Panc1 (cell line): ENCODE results near the gene RIPPLY3. TPM values are rescaled to one million over a fixed set of nuclear protein-coding genes. Genes with fewer than 3 reads are reported as not detected.

Experiments
- ATAC-seq: fragments of 200-7000 bp; cut with Tn5 transposase; 2 replicates; pipeline ENCODE4 v1.9.1; 2020; ENCODE audit warnings: mild to moderate bottlenecking, moderate library complexity
- BruUV-seq: library from RNA; stranded (reverse); fragments of 400-500 nt; replicated peaks from 2 replicates; lab custom pipeline; 2021; lab: Mats Ljungman, UMichigan
- CTCF ChIA-PET: fragments of 300-600 bp; sonication (Branson Sonifier 250); formaldehyde crosslinking; loops from one replicate; lab custom pipeline; 2022; ENCODE audit warnings: antibody characterized with exemption; lab: Charles Lee
- POLR2A ChIA-PET: fragments of 300-600 bp; sonication (Branson Sonifier 250); formaldehyde crosslinking; loops from one replicate; lab custom pipeline; 2022; ENCODE audit warnings: antibody characterized with exemption; lab: Charles Lee
- DNase-seq: peaks from one replicate; pipeline ENCODE4 v3.0.0-alpha.2; 2010; ENCODE audit warnings: low read depth, low spot score
- H3K27ac ChIP-seq: 2 replicates; pipeline ENCODE4 v1.5.1; 2011; ENCODE audit warnings: mild to moderate bottlenecking, low read length, inconsistent platforms
- H3K27me3 ChIP-seq: fragments of 200-500 bp; sonication (Bioruptor generic); 2 replicates; pipeline ENCODE4 v1.6.0; 2014; ENCODE audit warnings: low read length, inconsistent platforms; ENCODE audit not compliant: control insufficient read depth, insufficient read depth
- H3K36me3 ChIP-seq: fragments of 200-500 bp; sonication (Bioruptor generic); 2 replicates; pipeline ENCODE4 v1.5.1; 2014; ENCODE audit warnings: inconsistent platforms, mild to moderate bottlenecking, low read length, moderate library complexity; ENCODE audit not compliant: control insufficient read depth, insufficient read depth
- H3K4me1 ChIP-seq: 2 replicates; pipeline ENCODE4 v1.5.1; 2011; ENCODE audit warnings: inconsistent platforms, mild to moderate bottlenecking, low read length, moderate library complexity; ENCODE audit not compliant: control insufficient read depth, insufficient read depth
- H3K4me3 ChIP-seq, 2 experiments: 2 replicates each; pipeline ENCODE4 v1.5.1; 2011 to 2012; ENCODE audit warnings: low read depth in 2 of 2, low read length in 2 of 2, mild to moderate bottlenecking in 2 of 2, inconsistent platforms in 1 of 2, moderate library complexity in 1 of 2
- H3K9me3 ChIP-seq: fragments of 200-500 bp; sonication (Bioruptor generic); 2 replicates; pipeline ENCODE4 v1.5.1; 2014; ENCODE audit warnings: low read depth, mild to moderate bottlenecking, inconsistent platforms, low read length, moderate library complexity; ENCODE audit not compliant: control insufficient read depth, insufficient read depth
- CTCF ChIP-seq: fragments of 450-650 bp; IDR thresholded peaks from 2 replicates; pipeline ENCODE4 v1.5.1; 2017; ENCODE audit warnings: mild to moderate bottlenecking
- POLR2AphosphoS5 ChIP-seq: IDR thresholded peaks from 2 replicates; pipeline ENCODE4 v1.6.1; 2012; ENCODE audit warnings: mild to moderate bottlenecking, low read depth, low read length, moderate library complexity
- REST ChIP-seq, 2 experiments: IDR thresholded peaks; 2 replicates each; pipeline ENCODE4 v1.6.1; 2011 to 2012; ENCODE audit warnings: low read depth in 2 of 2, control low read depth in 1 of 2, low read length in 1 of 2, mild to moderate bottlenecking in 1 of 2, moderate library complexity in 1 of 2; ENCODE audit not compliant: insufficient read depth in 1 of 2
- SIN3A ChIP-seq: IDR thresholded peaks from 2 replicates; pipeline ENCODE4 v1.6.1; 2012; ENCODE audit warnings: low read depth, mild to moderate bottlenecking, low read length, moderate library complexity, borderline replicate concordance; ENCODE audit not compliant: insufficient read depth
- TCF7L2 ChIP-seq: IDR thresholded peaks from 2 replicates; pipeline ENCODE4 v1.6.1; 2011; ENCODE audit warnings: mild to moderate bottlenecking, low read depth, low read length, inconsistent platforms
- in situ Hi-C: cut with HindIII; loops from 2 replicates; pipeline ENCODE4 v1.10.0; 2016; ENCODE audit warnings: low sequenced_read_pairs, low pct_unique_long_range_greater_than_20kb
- intact Hi-C: fragments of 100-400 bp; cut with micrococcal nuclease; formaldehyde crosslinking; loops from one replicate; pipeline ENCODE4 v1.10.0; 2022; ENCODE audit not compliant: unreplicated experiment
- total RNA-seq: library from RNA; stranded (reverse); gene quantifications from one replicate; pipeline ENCODE4 v1.2.1, GENCODE V29; 2021; ENCODE audit not compliant: unreplicated experiment

The RIPPLY3 gene
- total RNA-seq, 1 experiment from 2014 or later: 1.2 TPM

GRCh38 chr21:37009740-37010341, 3.3 kb downstream of the RIPPLY3 start:
- intact Hi-C loops: loop anchor here (10.0 kb wide), 1 partner anchor 65 kb away; the partner anchor contains the start of genes PIGP and TTC3
- DNase-seq (peak; percentile 71), ATAC-seq (peak; percentile 98)
- ChIA-PET POLR2A (no interaction called here), CTCF (interaction anchor here (0.5 to 1.1 kb wide), 4 partner anchors 17 to 582 kb away, joined by 3 to 6 read pairs (median 4); no protein-coding TSS in a partner anchor)
- no peaks in the 10 kb centered on the region for H3K9me3 ChIP-seq
- TF ChIP-seq CTCF (peak; percentile 92), TCF7L2 (no peak), SIN3A (no peak), REST (IDR thresholded peaks at IDR 0.05; ENCODE audit: insufficient read depth in 1 of 2, low read depth in 2 of 2, low read length in 1 of 2) (no peak), POLR2AphosphoS5 (no peak)
- peak overlapping the region; percentile 33 to 61 for H3K4me3 ChIP-seq
- peak overlapping the region; percentile 70; the same call in 1 of the 2 replicates for H3K27ac ChIP-seq
- H3K36me3 ChIP-seq: no peaks in the 10 kb centered on the region
- in situ Hi-C loops: no loop called here
- no TSS peak for BruUV-seq
- H3K27me3 ChIP-seq: no peaks in the 10 kb centered on the region
- no peaks in the 10 kb centered on the region; the same call in 1 of the 2 replicates for H3K4me1 ChIP-seq

GRCh38 chr21:37017951-37018679, 11.6 kb downstream of the RIPPLY3 start:
- POLR2A ChIA-PET: no interaction called here
- DNase-seq (no peak), ATAC-seq (no peak)
- in situ Hi-C loops (no loop called here), intact Hi-C loops (loop anchor here (10.0 kb wide), 1 partner anchor 57 kb away; the partner anchor contains the start of genes PIGP and TTC3)
- TF ChIP-seq REST (IDR thresholded peaks at IDR 0.05; ENCODE audit: insufficient read depth in 1 of 2, low read depth in 2 of 2, low read length in 1 of 2) (no peak), SIN3A (no peak), TCF7L2 (no peak), POLR2AphosphoS5 (no peak), CTCF (no peak)
- Histone ChIP-seq H3K36me3 (no peaks in the 10 kb centered on the region), H3K27ac (no peak overlapping the region), H3K27me3 (no peaks in the 10 kb centered on the region), H3K9me3 (no peaks in the 10 kb centered on the region), H3K4me1 (no peaks in the 10 kb centered on the region), H3K4me3 (no peak overlapping the region)
- no TSS peak for BruUV-seq
- CTCF ChIA-PET: no interaction called here
